Skin of body (tissue), 2 donors: ENCODE results near the gene WASF1. TPM values are rescaled to one million over a fixed set of nuclear protein-coding genes. Genes with fewer than 3 reads are reported as not detected.
"Not testable (repeated sequence)": the region's sequence is repeated elsewhere in the genome, so short reads cannot be mapped to it uniquely, and the experiment has no call there.

Experiments
- DNase-seq: peaks from one replicate; lab custom pipeline; 2025; lab: John Stamatoyannopoulos, UW
- total RNA-seq: library from RNA; depleted of rRNA; stranded (reverse); fragments of >200 nt; gene quantifications from one replicate; pipeline ENCODE4 v1.2.3, GENCODE V29; 2014

Gene WASF1
- total RNA-seq, 1 donor from 2014 or later: 7.1 TPM

GRCh38 chr6:110090876-110091275 is 88.6 kb downstream of the WASF1 start:
- DNase-seq: no peak

GRCh38 chr6:110089323-110089722 is 90.1 kb downstream of the WASF1 start:
- DNase-seq: no peak

DNA sequence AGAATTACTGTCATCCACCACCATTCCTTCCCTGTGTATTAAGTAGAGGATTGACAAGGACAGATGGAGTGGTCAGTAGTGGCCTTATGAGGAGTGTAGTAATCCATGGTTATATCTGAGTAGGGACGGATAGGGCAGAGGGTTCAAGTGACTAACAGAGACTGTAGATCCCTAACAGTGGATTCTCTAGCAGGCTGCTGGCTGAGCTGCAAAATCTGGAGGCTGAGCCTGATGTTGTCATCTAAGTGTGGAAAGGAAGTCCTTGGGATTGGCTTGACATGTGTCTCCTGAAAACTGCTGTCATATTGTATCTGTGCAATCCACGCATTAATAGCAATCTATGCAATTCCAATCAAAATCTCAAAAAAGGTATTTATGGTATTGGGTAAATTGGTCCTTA is 94.2 kb downstream of the WASF1 start:
- no peak for DNase-seq

GRCh38 chr6:110083875-110084585 is 95.4 kb downstream of the WASF1 start:
- no peak for DNase-seq

DNA sequence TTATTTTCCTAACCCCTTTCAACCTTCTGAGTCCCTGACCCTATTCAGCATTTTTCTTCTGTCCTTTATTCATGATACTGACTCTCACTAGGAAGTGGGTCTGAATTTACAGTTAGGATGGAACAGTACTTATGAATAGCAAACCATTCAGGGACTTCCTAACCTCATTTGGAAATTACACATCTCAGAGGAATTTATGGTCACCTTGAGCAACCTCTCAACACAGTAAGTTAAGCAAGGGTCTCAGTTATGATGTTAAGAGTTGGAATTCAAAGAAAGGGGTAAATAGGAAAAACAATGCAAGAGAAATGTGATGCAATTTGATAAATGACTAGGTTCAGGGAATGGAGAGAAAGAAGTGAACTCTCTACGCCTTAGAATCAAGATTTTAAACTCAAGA is 104.1 kb downstream of the WASF1 start:
- DNase-seq: no peak

DNA sequence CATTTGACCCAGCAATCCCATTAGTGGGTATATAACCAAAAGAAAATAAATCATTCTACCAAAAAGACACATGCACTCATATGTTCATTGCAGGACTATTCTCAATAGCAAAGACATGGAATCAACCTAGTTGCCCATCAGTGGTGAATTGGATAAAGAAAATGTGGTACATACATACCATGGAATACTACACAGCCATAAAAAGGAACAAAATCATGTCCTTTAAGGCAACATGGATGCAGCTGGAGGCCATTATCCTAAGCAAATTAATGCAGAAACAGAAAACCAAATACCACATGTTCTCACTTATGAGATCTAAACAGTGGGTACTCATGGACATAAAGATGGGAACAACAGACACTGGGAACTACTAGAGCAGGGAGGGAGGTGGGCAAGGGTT is 106.0 kb downstream of the WASF1 start:
- DNase-seq: not testable (repeated sequence)

GRCh38 chr6:110068592-110068967 is 110.9 kb downstream of the WASF1 start:
- DNase-seq: no peak

GRCh38 chr6:110067837-110068591 is 111.5 kb downstream of the WASF1 start:
- no peak for DNase-seq

GRCh38 chr6:110064744-110065524 is 114.5 kb downstream of the WASF1 start:
- DNase-seq: no peak

DNA sequence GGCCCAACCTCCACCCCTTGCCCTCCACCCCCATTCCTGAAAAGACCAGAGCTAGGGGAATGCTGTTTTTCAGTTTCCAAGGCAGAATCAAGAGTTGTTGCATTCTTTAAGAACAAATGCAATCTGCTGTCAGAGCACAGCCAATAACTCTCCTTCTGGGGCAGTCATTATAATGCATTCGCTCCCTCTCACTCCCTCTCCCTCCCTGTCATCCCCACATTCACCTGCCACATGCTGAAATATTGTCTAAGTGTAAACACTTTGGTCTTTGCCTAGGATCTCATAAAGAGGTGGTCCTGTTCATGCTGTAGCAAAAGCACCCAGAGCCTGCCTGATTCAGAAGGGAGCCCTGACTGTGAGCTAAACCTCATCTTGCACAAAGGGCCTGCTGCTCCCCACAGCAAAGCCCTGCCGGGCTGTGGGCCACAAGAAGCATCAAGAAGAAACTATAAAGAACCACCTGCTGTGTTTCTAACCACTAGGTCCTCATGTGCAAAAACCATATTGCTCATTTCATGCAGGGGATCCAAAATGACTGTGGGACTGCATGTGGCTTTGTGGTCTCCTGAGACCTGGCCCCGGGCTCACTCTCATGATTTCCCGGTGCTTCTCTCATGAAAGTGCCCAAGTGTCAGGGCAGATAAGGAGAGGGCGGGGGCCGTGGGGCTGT is 115.7 kb downstream of the WASF1 start:
- no peak for DNase-seq

DNA sequence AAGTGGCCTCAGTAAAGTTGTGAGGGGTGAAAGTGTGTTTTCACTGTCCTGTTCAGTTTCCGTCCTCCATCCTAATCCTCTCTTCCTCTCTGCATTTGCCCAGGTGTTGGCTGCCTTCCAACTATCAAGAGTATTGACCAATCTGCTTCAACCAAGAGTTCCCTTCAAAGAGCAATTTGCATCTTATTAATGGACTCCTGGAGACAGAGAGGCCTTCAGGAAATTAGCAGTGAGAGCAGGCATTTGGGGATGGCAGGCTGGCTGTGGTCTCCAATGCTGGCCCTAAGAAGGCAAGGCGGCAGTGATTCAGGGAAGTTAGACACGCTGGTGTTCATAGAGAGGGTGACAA is 124.1 kb downstream of the WASF1 start:
- DNase-seq: no peak

DNA sequence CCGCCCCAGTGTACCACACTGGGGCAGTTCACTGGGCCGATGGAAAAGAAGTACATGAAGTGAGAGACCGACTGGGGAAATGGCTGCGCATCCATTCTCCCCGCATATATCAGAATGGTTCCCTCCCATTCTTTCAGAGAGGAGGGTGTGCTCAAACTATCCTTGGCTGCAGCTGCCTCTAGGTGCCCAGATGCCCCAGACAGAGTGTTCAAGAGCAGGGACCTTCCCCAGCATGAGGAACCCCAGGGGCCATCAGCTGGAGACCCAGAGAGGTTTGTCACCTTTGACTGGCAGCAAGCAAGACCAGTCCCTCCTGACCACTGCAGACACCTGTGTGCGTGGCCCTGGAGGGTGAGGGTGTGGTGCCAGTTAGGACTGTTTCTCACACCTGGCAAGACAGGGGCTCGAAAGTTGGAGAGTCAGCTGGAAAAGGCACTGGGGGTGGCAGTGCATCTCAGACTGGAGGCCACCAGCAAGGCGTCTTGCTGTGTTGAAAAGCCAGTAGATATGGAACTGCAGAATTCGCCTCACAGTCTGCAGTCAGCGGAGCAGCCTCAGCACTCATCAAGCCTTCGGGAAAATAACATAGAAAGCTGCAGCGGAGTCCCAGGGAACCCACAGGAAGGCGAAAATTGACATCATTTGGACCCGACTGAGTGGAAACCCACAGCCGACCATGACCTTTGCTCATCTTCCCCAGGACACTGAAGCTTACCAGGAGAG is 124.6 kb downstream of the WASF1 start:
- DNase-seq: no peak

DNA sequence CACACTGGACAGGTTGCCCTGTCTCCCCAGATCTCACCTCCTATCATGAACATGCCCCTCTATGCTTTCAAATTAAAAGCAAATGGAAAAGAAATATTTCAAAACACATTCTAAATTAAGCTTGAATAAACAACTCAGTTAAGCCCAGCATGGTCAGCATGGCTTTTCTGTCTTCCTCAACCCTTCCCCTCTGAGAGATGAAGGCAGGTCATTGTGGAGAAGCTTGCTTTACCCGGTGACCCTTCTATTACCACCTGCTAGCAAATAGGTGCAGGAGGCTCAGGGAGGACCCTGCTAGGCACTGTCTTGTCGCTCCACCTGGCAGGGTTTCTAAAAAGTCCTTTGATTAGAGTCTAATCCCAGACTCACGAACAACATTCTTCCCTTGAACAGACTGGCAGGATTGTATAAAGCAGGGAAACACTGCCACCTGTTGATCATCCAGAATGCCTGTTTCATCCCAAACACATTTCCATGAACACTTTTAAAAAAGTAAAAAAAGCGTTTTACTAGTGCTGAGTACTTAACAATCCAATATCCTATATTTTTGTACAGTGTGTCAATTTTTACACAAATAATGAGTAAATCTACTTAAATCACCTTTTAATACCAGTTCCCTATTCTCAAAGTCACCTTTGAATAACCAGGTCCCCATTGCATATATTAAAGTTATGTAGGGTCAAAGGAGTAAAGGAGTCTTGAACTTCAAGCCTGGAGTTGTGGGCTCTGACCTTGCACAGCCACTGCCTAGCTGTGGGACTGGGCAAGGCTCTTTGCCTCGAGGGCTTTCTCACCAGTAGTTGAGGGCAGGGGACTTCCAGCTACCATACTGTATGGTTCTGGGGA is 125.9 kb downstream of the WASF1 start:
- peak; percentile 10 for DNase-seq

DNA sequence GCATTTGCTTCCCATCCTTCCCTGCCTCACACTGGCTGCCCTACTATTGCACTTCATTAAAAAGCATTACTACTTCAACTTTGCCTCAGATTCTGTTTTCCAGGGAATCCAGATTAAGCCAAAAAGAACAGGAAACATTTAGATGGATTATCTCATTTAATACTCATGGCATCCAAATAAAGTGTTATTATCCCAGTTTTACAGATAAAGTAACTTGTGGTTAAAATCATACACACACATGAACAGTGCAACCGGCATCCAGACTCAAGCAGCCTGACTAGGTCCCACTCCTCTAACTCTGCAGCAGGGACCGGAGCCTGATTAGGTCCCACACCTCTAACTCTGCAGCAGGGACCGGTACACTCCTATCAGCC is 129.0 kb downstream of the WASF1 start:
- DNase-seq: no peak

Other genes starting within 250 kb of the WASF1 start
- gene GPR6, start 201.4 kb downstream of the WASF1 start, total RNA-seq: not detected
- 18.1 TPM for gene CDC40, start 757 bp upstream of the WASF1 start, total RNA-seq
- 3.6 TPM for gene METTL24, start 178.7 kb upstream of the WASF1 start, total RNA-seq
- gene DDO, start 235.9 kb upstream of the WASF1 start, total RNA-seq: 1.3 TPM